Measurements from ENCODE around the gene RELN. TPM values are rescaled to one million over a fixed set of nuclear protein-coding genes. Genes with fewer than 3 reads are reported as not detected.

Gene RELN
- total and polyA plus RNA-seq, 10 of the 15 experiments (the other 5 are each of a cell fraction or from before 2014, with no cell fraction given), result 0.11 to 0.21 TPM; not detected in 8

GRCh38 chr7:104011829-104012228, 22.4 kb upstream of the RELN start:
- ATAC-seq, result no peak
- no peaks in the 10 kb centered on the region for H3K9me3 ChIP-seq (replicated peaks; ENCODE audit: control insufficient read depth, insufficient read depth, low read length)
- intact Hi-C loops (cut with micrococcal nuclease; ENCODE audit: unreplicated experiment), result no loop called here

GRCh38 chr7:104010052-104010909, 20.8 kb upstream of the RELN start:
- no peaks in the 10 kb centered on the region for H3K27me3 ChIP-seq (replicated peaks in 1 of 2; ENCODE audit: control insufficient read depth in 2 of 2, insufficient read depth in 2 of 2, low read length in 1 of 2)
- CTCF ChIA-PET, result no interaction called here
- WGBS (ENCODE audit: insufficient coverage, insufficient replicate concordance, low lambda C conversion rate, missing lambda C conversion rate), result 0% methylated on average over 5 of the region's 5 CpGs
- no peak overlapping the region for H2AFZ ChIP-seq (ENCODE audit: control insufficient read depth, low read depth, low read length)
- SMC1A ChIA-PET (ENCODE audit: uncharacterized antibody, unreplicated experiment), result no interaction called here
- no peak overlapping the region for H3K4me3 ChIP-seq
- no TSS peak for BruUV-seq (replicated peaks)
- H3K36me3 ChIP-seq (ENCODE audit: control insufficient read depth in 2 of 2, insufficient read depth in 2 of 2, low read length in 1 of 2), result no peaks in the 10 kb centered on the region
- no peaks in the 10 kb centered on the region for H3K4me1 ChIP-seq (ENCODE audit: control insufficient read depth, insufficient read depth, low read length)
- no peak for DNase-seq (ENCODE audit: low read depth, low spot score)
- ATAC-seq, result no peak
- RAD21 ChIA-PET (ENCODE audit: unreplicated experiment), result no interaction called here
- H4K20me1 ChIP-seq (ENCODE audit: control insufficient read depth, insufficient read depth), result no peaks in the 10 kb centered on the region
- H3K79me2 ChIP-seq (ENCODE audit: control insufficient read depth, insufficient read depth, low read length), result no peaks in the 10 kb centered on the region
- no peak overlapping the region for H3K27ac ChIP-seq (ENCODE audit: control insufficient read depth, insufficient read depth)
- no peak for FAIRE-seq
- no peak overlapping the region for H3K9ac ChIP-seq (ENCODE audit: control insufficient read depth, insufficient read depth, low read length)
- intact Hi-C loops (cut with micrococcal nuclease; ENCODE audit: unreplicated experiment) (no loop called here), in situ Hi-C loops (cut with MboI) (no loop called here)
- POLR2A ChIA-PET, result interaction anchor here (0.6 kb wide), 1 partner anchor 13 kb away, joined by 4 read pairs; no protein-coding TSS in a partner anchor
- H3K4me2 ChIP-seq (ENCODE audit: control insufficient read depth, insufficient read depth), result no peak overlapping the region
- no peaks in the 10 kb centered on the region for H3K9me3 ChIP-seq (replicated peaks; ENCODE audit: control insufficient read depth, insufficient read depth, low read length)
- TF ChIP-seq CTCF (IDR thresholded peaks at IDR 0.05 in 2 of 3, conservative IDR thresholded peaks at IDR 0.05 in 1 of 3; ENCODE audit: control insufficient read depth in 2 of 3, extremely low read depth in 1 of 3, insufficient read depth in 1 of 3, low read depth in 3 of 3, low read length in 3 of 3) (no peak), IRF5 (IDR thresholded peaks at IDR 0.05; ENCODE audit: borderline replicate concordance) (no peak), TBL1XR1 (IDR thresholded peaks at IDR 0.05; ENCODE audit: low read depth, low read length) (no peak), HSF1 (IDR thresholded peaks at IDR 0.05; ENCODE audit: low read depth, low read length) (no peak), EZH2 (IDR thresholded peaks at IDR 0.05; ENCODE audit: borderline replicate concordance, control insufficient read depth, low read depth, low read length) (no peak), PAX8 (IDR thresholded peaks at IDR 0.05) (no peak)

More at GRCh38 chr7:104011829-104012228, 22.4 kb upstream of the RELN start:
- no peaks in the 10 kb centered on the region for H3K4me1 ChIP-seq (ENCODE audit: control insufficient read depth, insufficient read depth, low read length)
- H3K79me2 ChIP-seq (ENCODE audit: control insufficient read depth, insufficient read depth, low read length), result no peaks in the 10 kb centered on the region
- TF ChIP-seq ELK1 (IDR thresholded peaks at IDR 0.05; ENCODE audit: low read depth, low read length) (no peak), IKZF2 (IDR thresholded peaks at IDR 0.05) (no peak), PAX8 (IDR thresholded peaks at IDR 0.05) (no peak)
- no peaks in the 10 kb centered on the region for H3K36me3 ChIP-seq (ENCODE audit: control insufficient read depth in 2 of 2, insufficient read depth in 2 of 2, low read length in 1 of 2)
- H3K27me3 ChIP-seq (replicated peaks in 1 of 2; ENCODE audit: control insufficient read depth in 2 of 2, insufficient read depth in 2 of 2, low read length in 1 of 2), result no peaks in the 10 kb centered on the region
- no peak overlapping the region for H3K27ac ChIP-seq (ENCODE audit: control insufficient read depth, insufficient read depth)
- ChIA-PET POLR2A (no interaction called here), SMC1A (ENCODE audit: uncharacterized antibody, unreplicated experiment) (no interaction called here), RAD21 (ENCODE audit: unreplicated experiment) (no interaction called here), CTCF (no interaction called here)
- in situ Hi-C loops (cut with MboI), result no loop called here
- no peak overlapping the region for H3K9ac ChIP-seq (ENCODE audit: control insufficient read depth, insufficient read depth, low read length)
- BruUV-seq (replicated peaks), result no TSS peak
- no peak for DNase-seq (ENCODE audit: low read depth, low spot score)
- no peak for FAIRE-seq
- no peak overlapping the region for H3K4me3 ChIP-seq
- WGBS (ENCODE audit: insufficient coverage, insufficient replicate concordance, low lambda C conversion rate, missing lambda C conversion rate), result 20% methylated on average over 2 of the region's 2 CpGs
- H4K20me1 ChIP-seq (ENCODE audit: control insufficient read depth, insufficient read depth), result no peaks in the 10 kb centered on the region
- H2AFZ ChIP-seq (ENCODE audit: control insufficient read depth, low read depth, low read length), result no peak overlapping the region
- no peak overlapping the region for H3K4me2 ChIP-seq (ENCODE audit: control insufficient read depth, insufficient read depth)

Measured in GM12878 (cell line).